ENCODE data around the gene RAD9A.

DNA sequence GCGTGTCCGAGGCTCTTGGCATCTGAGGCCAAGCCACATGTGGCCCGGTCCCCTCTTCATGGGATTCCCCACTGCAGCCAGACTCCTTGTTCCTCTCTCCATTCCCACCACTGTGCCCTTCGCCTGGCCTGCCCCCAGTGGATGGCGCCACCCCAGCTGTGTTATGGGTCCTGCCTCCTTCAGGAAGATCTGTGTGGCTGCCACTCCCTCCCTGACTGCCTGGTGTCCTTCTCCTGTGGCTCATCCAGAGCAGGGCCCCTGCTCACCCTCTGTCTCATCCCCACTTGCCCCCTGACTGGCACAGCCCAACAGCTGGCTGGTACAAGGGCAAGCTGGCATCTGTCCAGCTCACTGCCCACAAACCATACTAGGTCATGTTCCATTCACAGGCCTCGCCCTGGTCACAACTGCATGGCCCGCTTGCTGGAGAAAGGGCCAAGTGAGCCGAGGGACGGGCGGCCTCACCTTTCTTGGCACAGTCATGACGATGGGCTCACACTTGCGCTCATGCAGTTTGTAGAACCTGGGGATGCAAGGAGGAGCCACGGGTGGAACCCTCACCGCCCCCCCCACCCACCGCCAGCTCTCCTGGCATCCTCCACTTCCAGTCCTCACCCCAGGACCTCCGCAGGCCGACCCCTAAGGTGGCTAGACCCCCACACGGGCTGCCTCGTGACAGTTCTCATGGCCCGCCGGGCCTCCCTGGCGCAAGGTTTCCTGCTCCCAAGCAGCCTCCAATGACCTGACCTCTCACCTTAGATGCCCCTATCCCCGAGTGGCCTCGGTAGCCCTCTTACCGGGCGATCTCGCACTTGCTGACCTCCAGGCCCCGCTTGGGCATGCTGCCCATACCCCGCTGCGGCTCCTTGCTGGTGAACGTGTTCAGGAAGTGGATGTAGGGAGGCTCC lies 47.8 kb downstream of the RAD9A start:
- TF ChIP-seq, protein P1, sequence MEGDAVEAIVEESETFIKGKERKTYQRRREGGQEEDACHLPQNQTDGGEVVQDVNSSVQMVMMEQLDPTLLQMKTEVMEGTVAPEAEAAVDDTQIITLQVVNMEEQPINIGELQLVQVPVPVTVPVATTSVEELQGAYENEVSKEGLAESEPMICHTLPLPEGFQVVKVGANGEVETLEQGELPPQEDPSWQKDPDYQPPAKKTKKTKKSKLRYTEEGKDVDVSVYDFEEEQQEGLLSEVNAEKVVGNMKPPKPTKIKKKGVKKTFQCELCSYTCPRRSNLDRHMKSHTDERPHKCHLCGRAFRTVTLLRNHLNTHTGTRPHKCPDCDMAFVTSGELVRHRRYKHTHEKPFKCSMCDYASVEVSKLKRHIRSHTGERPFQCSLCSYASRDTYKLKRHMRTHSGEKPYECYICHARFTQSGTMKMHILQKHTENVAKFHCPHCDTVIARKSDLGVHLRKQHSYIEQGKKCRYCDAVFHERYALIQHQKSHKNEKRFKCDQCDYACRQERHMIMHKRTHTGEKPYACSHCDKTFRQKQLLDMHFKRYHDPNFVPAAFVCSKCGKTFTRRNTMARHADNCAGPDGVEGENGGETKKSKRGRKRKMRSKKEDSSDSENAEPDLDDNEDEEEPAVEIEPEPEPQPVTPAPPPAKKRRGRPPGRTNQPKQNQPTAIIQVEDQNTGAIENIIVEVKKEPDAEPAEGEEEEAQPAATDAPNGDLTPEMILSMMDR (IDR thresholded peaks at IDR 0.05; ENCODE audit: insufficient read depth, low read depth, low read length): no peak
- TF ChIP-seq EZH2 (IDR thresholded peaks at IDR 0.05; ENCODE audit: insufficient read depth, low read length): no peak

Measured in astrocyte (in vitro differentiated cells and primary cell).